GM18951 (cell line): ENCODE results near the gene SLC24A3.

Source experiments
- POLR2A ChIP-seq: IDR thresholded peaks from 4 replicates; pipeline ENCODE4 v1.6.1; 2011; ENCODE audit warnings: mild to moderate bottlenecking; ENCODE audit not compliant: insufficient read length, insufficient read depth; ENCODE audit errors: extremely low read depth
- in situ Hi-C: fragments of 300-500 bp; cut with MboI; formaldehyde crosslinking; loops from one replicate; pipeline ENCODE4 v1.12.0; 2022; ENCODE audit warnings: low sequenced_read_pairs, mixed read lengths, inconsistent platforms; ENCODE audit not compliant: unreplicated experiment

SLC24A3 gene

DNA sequence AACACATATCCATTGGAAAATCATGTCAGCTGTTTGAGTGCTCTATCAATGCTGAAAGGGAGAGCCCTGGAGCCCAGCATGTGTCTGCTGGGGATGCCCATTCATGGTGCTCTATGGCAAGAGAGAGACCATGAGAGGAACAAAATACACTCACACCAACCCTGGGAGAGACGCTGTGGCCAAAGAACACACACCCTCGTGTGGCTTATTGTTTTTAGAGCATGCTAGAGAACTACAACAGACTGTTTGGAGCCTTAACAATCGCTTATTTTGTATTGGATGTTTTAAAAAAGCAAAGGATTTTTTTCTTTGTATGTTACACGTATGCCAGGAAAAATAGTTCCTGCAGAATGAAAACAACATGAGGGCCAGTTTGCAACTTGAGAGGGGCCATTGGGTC is 151.0 kb downstream of the SLC24A3 start:
- TF ChIP-seq POLR2A = no peak
- in situ Hi-C loops = no loop called here

GRCh38 chr20:19367591-19367990 is 155.1 kb downstream of the SLC24A3 start:
- TF ChIP-seq POLR2A = no peak
- in situ Hi-C loops = no loop called here

- in situ Hi-C loops = no loop called here
- TF ChIP-seq POLR2A = no peak
These were observed 155.9 kb downstream of the SLC24A3 start for GRCh38 chr20:19368351-19368750.

- TF ChIP-seq POLR2A = no peak
- in situ Hi-C loops = no loop called here
These were observed 157.9 kb downstream of the SLC24A3 start for GRCh38 chr20:19370076-19371075.

DNA sequence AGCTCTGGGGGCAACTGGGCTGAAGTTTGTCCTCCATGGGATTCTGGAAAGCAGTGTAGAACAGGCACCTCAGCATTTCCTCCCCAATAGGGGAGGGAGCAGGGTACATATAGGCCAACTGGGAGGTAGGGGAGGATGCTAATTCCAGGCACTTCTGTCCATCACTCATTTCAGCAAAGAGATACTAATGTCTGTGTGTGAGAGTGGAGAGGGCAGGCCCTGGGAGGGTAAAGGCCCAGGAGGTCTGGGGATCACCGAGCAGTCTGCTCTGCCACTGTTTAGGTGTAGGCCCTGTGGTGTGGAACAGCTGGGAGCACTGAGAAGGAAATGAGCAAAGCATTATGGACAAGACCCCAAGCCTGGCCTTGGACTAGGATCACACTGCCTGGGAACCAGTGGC is 158.7 kb downstream of the SLC24A3 start:
- TF ChIP-seq POLR2A = no peak
- in situ Hi-C loops = no loop called here

DNA sequence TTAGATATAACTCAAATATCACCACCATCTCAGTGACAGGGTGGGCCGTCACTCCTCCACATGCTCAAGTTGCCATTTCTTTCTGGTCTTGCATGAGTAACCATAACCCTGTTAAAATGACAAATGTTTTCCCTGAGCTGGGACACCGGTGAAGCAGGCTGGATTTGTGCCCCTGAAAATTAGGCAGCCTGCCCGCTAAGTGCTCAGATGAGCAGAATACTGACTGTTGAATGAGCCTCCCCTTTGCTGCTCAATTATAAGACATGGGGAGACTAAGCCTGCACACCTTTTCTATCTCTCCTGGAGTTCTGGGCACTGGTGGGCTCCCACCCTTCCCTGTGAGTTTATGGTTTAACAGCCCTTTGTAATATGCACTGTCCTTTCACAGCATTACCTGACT is 161.8 kb downstream of the SLC24A3 start:
- no peak for TF ChIP-seq POLR2A
- in situ Hi-C loops = no loop called here

- no peak for TF ChIP-seq POLR2A
- in situ Hi-C loops = no loop called here
These were observed 163.0 kb downstream of the SLC24A3 start for GRCh38 chr20:19375395-19375794.

GRCh38 chr20:19375801-19376200 is 163.4 kb downstream of the SLC24A3 start:
- in situ Hi-C loops = no loop called here
- TF ChIP-seq POLR2A = no peak

DNA sequence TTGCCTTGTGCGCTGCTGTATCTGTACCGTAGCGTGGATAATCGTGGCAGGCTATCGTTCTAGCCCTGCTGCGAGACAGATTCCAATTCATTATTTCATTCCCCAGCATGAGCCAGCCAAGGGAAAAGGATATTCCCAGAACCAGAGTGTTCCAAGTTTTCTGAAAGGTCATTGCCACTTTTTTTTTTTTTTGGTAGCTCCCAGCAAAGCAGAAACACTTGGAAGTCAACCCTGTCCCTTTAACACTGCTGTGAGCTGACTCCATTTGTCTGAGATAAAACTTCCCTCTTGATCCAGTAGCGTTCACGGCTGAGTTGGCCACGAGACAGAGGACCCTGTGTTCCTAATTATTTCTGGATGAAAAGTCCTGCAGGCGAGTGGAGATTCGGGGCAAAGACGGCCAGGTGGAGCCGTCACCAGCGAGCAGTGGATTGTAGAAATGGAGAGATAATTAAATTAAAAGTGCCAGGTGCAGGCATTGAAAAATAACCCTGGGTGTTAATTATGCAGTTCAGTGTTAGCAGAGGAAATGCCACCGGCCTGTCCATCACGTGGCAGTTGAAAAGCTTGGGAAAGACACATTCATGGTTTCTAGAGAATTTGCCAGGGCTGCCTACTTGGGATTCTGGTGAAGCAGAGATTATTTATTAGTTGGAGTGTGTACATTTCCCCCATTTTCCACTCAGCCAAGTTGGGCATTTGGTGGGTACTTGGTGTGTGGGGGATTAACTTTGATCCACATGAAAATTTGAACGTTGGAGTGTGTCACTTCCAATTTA is 164.2 kb downstream of the SLC24A3 start:
- in situ Hi-C loops = no loop called here
- TF ChIP-seq POLR2A = no peak

DNA sequence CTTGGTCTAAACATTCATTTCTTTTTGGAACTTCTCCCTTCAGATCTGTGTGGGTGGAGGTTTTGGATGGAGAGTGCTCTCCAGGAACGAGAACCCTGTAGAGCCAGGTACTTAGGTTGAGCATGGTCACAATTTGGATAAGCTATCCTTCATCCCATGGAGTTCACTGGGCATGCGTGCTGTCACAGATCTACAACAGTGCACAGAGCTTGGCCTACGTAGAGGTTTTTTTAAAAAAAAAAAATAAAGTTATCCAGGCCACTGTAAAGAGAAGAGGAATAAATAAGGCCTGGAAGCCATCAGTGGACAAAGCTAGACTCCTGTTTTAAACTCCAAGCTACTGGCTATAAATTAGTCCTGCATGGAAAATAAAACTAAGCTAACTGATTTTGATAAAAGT is 165.6 kb downstream of the SLC24A3 start:
- in situ Hi-C loops = no loop called here
- no peak for TF ChIP-seq POLR2A

GRCh38 chr20:19380211-19380610 is 167.8 kb downstream of the SLC24A3 start:
- in situ Hi-C loops = no loop called here

DNA sequence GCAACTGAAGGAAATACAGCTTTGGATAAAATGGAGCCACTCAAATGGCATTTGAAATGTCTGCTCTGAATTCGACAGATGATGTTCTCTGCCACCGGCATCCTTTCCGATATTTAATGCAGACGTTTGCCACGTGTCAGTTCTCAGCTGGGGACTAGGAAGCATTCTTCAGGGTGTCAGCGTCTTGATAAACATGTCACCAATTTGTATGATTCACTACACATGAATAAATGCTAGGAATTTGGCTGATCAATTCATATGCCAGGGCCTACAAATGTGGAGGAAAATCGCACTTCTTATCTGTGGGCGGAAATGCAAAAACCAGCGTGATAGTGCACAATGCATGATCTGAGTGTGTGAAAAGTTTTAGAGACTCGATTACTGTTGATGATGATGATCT is 169.5 kb downstream of the SLC24A3 start:
- in situ Hi-C loops = no loop called here
- TF ChIP-seq POLR2A = no peak

More at GRCh38 chr20:19380211-19380610, 167.8 kb downstream of the SLC24A3 start:
- no peak for TF ChIP-seq POLR2A
